Keratinocyte (primary cell): ENCODE results near the gene PITPNC1. TPM values are rescaled to one million over a fixed set of nuclear protein-coding genes. Genes with fewer than 3 reads are reported as not detected.

Source experiments
- DNase-seq: peaks from one replicate; pipeline ENCODE4 v3.0.0-alpha.2; 2011; ENCODE audit warnings: low read depth, missing footprints, low spot score
- FAIRE-seq: peaks from 2 replicates; lab custom pipeline; 2011; peaks lifted over from hg19 to GRCh38; lab: Jason Lieb, UNC
- H2AFZ ChIP-seq: 2 replicates; pipeline ENCODE4 v1.6.0; 2012; ENCODE audit warnings: low read length, control low read depth, inconsistent platforms; ENCODE audit not compliant: control insufficient read depth
- H3K27ac ChIP-seq: 2 replicates; pipeline ENCODE4 v1.5.1; 2011; ENCODE audit warnings: low read length; ENCODE audit not compliant: control insufficient read depth, insufficient read depth
- H3K27me3 ChIP-seq: 3 replicates; pipeline ENCODE4 v1.6.0; 2011; ENCODE audit warnings: low read length; ENCODE audit not compliant: control insufficient read depth, insufficient read depth; ENCODE audit errors: extremely low read depth
- H3K36me3 ChIP-seq, 2 experiments: 2 replicates in 1 of 2; 3 replicates in 1 of 2; pipeline ENCODE4 v1.5.1; 2011; ENCODE audit warnings: low read length in 2 of 2, mild to moderate bottlenecking in 1 of 2; ENCODE audit not compliant: control insufficient read depth in 2 of 2, insufficient read depth in 2 of 2; ENCODE audit errors: extremely low read depth in 1 of 2
- H3K4me1 ChIP-seq: 3 replicates; pipeline ENCODE4 v1.5.1; 2011; ENCODE audit warnings: low read length; ENCODE audit not compliant: control insufficient read depth, insufficient read depth; ENCODE audit errors: extremely low read depth
- H3K4me2 ChIP-seq: 3 replicates; pipeline ENCODE4 v1.6.0; 2011; ENCODE audit warnings: low read depth, low read length; ENCODE audit not compliant: control insufficient read depth, insufficient read depth; ENCODE audit errors: extremely low read depth
- H3K4me3 ChIP-seq, 3 experiments: fragments of 200-600 bp in 1 of 3; sonication (generic) in 1 of 3; 2 replicates in 2 of 3; 3 replicates in 1 of 3; pipeline ENCODE4 v1.5.1; 2011 to 2016; ENCODE audit warnings: low read length in 3 of 3, mild to moderate bottlenecking in 3 of 3, control low read depth in 2 of 3, inconsistent platforms in 1 of 3, low read depth in 1 of 3, mixed read lengths in 1 of 3, mixed run types in 1 of 3, moderate library complexity in 1 of 3; ENCODE audit not compliant: control insufficient read depth in 2 of 3, insufficient read depth in 2 of 3; ENCODE audit errors: extremely low read depth in 1 of 3
- H3K79me2 ChIP-seq: 2 replicates; pipeline ENCODE4 v1.6.0; 2012; ENCODE audit warnings: low read length; ENCODE audit not compliant: control insufficient read depth, insufficient read depth
- H3K9ac ChIP-seq: 3 replicates; pipeline ENCODE4 v1.6.0; 2011; ENCODE audit warnings: low read length; ENCODE audit not compliant: control insufficient read depth, insufficient read depth; ENCODE audit errors: extremely low read depth
- H3K9me1 ChIP-seq: 3 replicates; pipeline ENCODE4 v1.6.0; 2011; ENCODE audit warnings: low read length; ENCODE audit not compliant: control insufficient read depth, insufficient read depth; ENCODE audit errors: extremely low read depth
- H3K9me3 ChIP-seq: 2 replicates; pipeline ENCODE4 v1.5.1; 2012; ENCODE audit warnings: low read depth, low read length; ENCODE audit not compliant: control insufficient read depth
- H4K20me1 ChIP-seq: 3 replicates; pipeline ENCODE4 v1.6.0; 2011; ENCODE audit warnings: low read length; ENCODE audit not compliant: control insufficient read depth, insufficient read depth; ENCODE audit errors: extremely low read depth
- CTCF ChIP-seq, 3 experiments: IDR thresholded peaks in 1 of 3; conservative IDR thresholded peaks in 1 of 3; optimal IDR thresholded peaks in 1 of 3; 2 replicates in 2 of 3; 3 replicates in 1 of 3; pipeline versions ENCODE3 to v1.5.1; 2011; ENCODE audit warnings: low read length in 3 of 3, mild to moderate bottlenecking in 3 of 3, moderate library complexity in 2 of 3, control low read depth in 1 of 3, inconsistent platforms in 1 of 3; ENCODE audit not compliant: insufficient read depth in 2 of 3; ENCODE audit errors: extremely low read depth in 1 of 3
- EZH2 ChIP-seq: IDR thresholded peaks from one replicate; pipeline ENCODE4 v1.6.1; 2012; ENCODE audit warnings: inconsistent platforms, mild to moderate bottlenecking, low read length, moderate library complexity
- dilution Hi-C: fragments of 300-500 bp; cut with MboI; formaldehyde crosslinking; loops from one replicate; pipeline ENCODE4 v1.7.0; 2020; ENCODE audit warnings: low sequenced_read_pairs; ENCODE audit not compliant: extremely low pct_ligation_motif_present
- polyA plus RNA-seq, 5 experiments: library from polyadenylated mRNA; depleted of rRNA in 3 of 5; stranded (reverse) in 3 of 5; stranded (forward) in 1 of 5; unstranded in 1 of 5; fragments of >200 nt; gene quantifications; 1 replicate in 1 of 5; 2 replicates in 3 of 5; 3 replicates in 1 of 5; pipeline versions ENCODE4 v1.2.1 to v1.2.3, GENCODE V29; 2011 to 2012; ENCODE audit warnings: missing spikeins in 2 of 5, low read depth in 1 of 5, low replicate concordance in 1 of 5

The PITPNC1 gene
- polyA plus RNA-seq, 1 donor (not counting 4 experiments of a cell fraction or from before 2014, with no cell fraction given): 24.8 TPM

GRCh38 chr17:67636834-67637520, 259.9 kb downstream of the PITPNC1 start:
- H3K9me1 ChIP-seq: no peaks in the 10 kb centered on the region
- no peaks in the 10 kb centered on the region for H3K27me3 ChIP-seq
- DNase-seq (no peak), FAIRE-seq (no peak)
- dilution Hi-C loops: no loop called here
- H3K9ac ChIP-seq: no peak overlapping the region
- no peaks in the 10 kb centered on the region for H3K9me3 ChIP-seq
- H3K4me3 ChIP-seq: peak overlapping the region in 1 of 3 experiments; percentile 18
- TF ChIP-seq EZH2 (no peak), CTCF (optimal IDR thresholded peaks at IDR 0.05 in 1 of 3, IDR thresholded peaks at IDR 0.05 in 1 of 3, conservative IDR thresholded peaks at IDR 0.05 in 1 of 3; ENCODE audit: extremely low read depth in 1 of 3, insufficient read depth in 2 of 3, low read length in 3 of 3) (no peak)
- peaks cover 4% of the 10 kb centered on the region for H4K20me1 ChIP-seq
- H3K4me1 ChIP-seq: peaks cover 28% of the 10 kb centered on the region
- no peak overlapping the region for H2AFZ ChIP-seq
- H3K27ac ChIP-seq: peak overlapping the region; percentile 54
- H3K4me2 ChIP-seq: peak overlapping the region; percentile 65
- H3K36me3 ChIP-seq: peaks cover 3% of the 10 kb centered on the region in 2 experiments
- H3K79me2 ChIP-seq: no peaks in the 10 kb centered on the region

- peak overlapping the region; percentile 54 for H3K27ac ChIP-seq
- H3K79me2 ChIP-seq: no peaks in the 10 kb centered on the region
- peaks cover 0 to 2% of the 10 kb centered on the region in 2 experiments for H3K36me3 ChIP-seq
- no peak overlapping the region for H2AFZ ChIP-seq
- no peak overlapping the region for H3K9ac ChIP-seq
- DNase-seq (peak; percentile 95), FAIRE-seq (peak; percentile 98)
- H3K27me3 ChIP-seq: no peaks in the 10 kb centered on the region
- dilution Hi-C loops: no loop called here
- H4K20me1 ChIP-seq: peaks cover 4% of the 10 kb centered on the region
- H3K9me3 ChIP-seq: no peaks in the 10 kb centered on the region
- peak overlapping the region in 2 of 3 experiments; percentile 35 to 45 for H3K4me3 ChIP-seq
- peak overlapping the region; percentile 86 for H3K4me2 ChIP-seq
- TF ChIP-seq CTCF (optimal IDR thresholded peaks at IDR 0.05 in 1 of 3, IDR thresholded peaks at IDR 0.05 in 1 of 3, conservative IDR thresholded peaks at IDR 0.05 in 1 of 3; ENCODE audit: extremely low read depth in 1 of 3, insufficient read depth in 2 of 3, low read length in 3 of 3) (no peak), EZH2 (no peak)
- H3K4me1 ChIP-seq: peaks cover 28% of the 10 kb centered on the region
- H3K9me1 ChIP-seq: no peaks in the 10 kb centered on the region
Measured at GRCh38 chr17:67637901-67638641, 261.0 kb downstream of the PITPNC1 start.
